GM21381 (cell line): ENCODE results near the gene DYRK1A.

ENCODE experiments used
- ATAC-seq: cut with Tn5 transposase; IDR thresholded peaks from one replicate; pipeline ENCODE4 v1.9.1; 2021; ENCODE audit warnings: mild to moderate bottlenecking, moderate library complexity; ENCODE audit not compliant: unreplicated experiment

Gene DYRK1A

DNA sequence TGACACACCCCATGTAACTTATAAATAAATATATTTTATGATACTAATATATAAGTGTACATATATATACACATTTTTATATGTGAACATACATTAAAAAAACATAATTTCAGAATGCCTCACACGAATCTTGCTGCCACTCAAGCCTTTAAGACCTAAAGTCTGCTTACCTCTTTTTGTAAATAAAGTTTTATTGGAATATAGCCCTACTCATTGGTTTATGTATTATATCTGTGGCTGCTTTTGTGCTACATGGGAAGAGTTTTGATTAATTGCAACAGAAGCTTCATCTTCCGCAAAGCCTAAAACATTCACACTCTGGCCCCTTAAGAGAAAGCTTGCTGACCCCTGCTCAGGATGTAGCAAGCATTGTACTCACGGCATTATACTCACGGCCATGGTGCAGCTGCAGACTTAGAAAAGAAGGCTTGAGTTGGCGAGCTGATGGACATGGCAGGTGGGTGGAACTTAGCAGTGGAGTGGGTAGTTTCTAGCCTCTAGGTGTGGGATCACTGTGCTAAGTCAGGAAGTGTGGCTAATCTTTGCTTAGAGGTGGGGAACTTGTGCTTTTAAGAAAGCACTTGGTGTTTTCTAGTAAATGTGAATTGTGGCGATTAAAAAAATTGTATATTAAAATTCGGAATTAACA is 80.8 kb downstream of the DYRK1A start:
- no peak for ATAC-seq

DNA sequence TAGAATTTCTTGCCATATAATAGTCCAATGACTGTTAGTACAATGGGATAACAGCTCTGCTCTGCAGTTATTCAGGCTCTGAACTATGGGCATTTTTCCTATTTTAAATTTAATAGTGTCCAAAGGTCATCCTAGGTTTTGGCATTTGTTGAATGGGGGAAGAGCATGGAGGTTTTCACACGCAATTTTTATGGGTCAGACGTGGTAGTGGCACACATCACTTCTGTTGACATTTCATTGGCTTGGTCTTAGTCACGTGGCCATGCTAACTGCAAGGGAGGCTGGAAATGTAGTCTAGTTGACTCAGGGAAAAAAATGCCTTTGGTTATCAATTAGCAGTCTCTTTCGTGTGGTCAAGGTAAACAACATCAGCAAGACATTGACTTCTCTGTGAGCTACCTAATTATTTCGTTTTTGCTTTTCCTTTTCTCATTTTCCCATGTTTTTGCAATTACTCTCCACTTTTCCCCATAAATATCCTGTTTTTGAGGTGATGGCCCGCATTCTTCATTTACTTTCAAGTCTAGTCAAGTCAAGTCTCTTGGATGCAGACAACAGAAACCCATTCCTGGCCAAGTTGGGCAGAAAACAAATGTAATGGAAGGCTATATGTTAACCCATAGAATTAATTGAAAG is 82.8 kb downstream of the DYRK1A start:
- no peak for ATAC-seq

DNA sequence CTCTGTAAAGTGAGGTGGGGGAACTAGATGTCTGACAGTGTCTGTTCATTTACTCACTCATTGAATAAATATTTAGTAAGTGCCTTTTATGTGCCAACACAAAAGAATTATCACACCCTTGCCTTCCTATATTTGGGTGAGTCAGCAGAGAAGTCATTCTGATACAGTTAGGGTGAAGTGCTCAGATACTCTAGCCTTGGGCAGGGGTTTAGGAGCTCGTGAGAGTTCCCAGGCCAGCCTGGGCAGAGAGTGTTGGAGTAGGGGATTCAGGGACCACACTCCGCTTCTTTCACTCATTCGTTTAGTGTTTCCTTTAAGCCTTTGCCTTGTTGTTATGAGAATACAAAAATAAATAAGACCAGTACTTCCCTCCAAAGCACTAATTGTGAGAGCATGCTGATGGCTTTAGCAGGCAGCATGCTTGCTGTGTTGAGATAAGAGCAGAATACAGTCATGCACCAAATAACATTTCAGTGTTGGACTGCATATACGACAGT is 83.9 kb downstream of the DYRK1A start:
- ATAC-seq = no peak

DNA sequence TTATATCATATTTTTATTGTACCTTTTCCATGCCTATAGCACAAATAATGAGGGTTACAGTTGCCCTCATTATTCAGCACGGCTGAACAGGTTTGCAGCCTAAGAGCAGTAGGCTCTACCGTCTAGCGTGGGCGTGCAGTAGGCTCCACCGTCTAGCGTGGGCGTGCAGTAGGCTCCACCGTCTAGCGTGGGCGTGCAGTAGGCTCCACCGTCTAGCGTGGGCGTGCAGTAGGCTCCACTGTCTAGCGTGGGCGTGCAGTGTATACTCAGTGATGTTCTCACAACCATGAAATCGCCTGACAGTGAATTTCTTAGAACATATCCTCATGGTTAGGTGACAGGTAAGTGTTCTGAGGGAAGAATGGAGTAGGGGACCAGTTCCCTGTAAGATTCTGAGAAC is 84.9 kb downstream of the DYRK1A start:
- no peak for ATAC-seq

DNA sequence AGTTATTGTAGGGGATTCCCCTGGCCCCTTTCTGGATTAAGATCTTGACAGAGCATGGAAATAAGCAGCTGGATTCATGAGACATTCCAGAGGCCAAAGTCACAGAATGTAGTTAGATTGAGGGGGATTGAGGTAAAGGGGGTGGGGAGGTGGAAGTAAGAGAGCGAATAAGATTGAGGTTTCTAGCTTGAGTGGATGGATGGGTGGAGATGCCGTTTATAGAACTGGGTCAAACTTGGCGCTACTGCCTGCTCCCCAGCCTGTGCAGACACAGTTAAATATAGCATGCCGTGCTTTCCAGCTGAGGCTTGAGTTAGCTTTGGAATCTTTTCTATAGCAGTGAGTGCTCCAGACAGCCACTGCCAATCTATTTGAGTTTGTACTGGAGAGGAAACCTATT is 85.7 kb downstream of the DYRK1A start:
- ATAC-seq = no peak

DNA sequence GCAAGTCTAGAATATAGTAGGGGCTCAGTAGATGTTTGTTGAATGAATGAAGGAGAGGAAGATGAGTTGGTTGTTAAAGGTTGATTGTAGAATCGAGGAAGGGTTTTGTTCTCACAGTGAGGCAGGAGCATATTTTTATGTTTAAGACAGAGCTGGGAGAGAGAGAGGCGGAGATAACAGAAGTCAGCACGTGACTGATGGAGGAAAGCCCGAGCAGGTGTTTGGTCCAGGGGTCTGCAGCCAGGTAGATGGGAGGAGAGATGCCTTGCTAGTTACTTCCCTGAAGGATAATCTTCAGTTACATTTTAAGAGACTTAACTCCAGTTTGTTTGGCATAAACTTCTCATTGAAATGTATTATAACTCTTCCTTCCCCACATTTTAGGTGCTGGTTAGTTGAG is 86.8 kb downstream of the DYRK1A start:
- no peak for ATAC-seq

DNA sequence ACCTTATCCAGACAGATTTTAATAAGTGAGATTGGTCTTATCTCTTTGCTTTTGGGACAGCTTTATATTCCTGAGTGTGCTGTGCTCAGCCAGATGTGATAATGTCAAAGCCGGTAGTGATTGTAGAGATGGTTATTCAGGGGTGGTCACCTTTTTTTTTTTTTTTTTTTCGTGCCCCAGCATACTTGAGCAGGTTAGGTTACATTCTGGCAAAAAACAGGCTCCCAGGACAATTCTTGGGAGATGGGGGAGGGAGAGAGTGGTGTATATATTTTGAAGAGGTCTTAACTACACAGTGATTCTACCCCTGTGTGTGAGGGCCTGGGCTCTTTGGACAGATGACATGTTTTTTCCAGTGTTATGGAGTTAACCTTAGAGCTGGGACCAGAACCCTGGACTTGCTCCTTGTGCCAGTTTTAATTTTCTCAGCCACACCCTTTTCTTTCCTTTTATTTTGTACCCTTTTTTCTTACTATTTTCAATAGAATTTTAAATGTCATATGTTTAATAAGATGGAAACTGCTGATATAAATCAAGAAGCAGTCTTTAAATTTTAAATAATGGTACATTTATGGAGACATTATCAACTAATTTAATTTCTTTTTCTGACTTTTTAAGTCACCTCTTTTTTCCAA is 88.4 kb downstream of the DYRK1A start:
- ATAC-seq = no peak

DNA sequence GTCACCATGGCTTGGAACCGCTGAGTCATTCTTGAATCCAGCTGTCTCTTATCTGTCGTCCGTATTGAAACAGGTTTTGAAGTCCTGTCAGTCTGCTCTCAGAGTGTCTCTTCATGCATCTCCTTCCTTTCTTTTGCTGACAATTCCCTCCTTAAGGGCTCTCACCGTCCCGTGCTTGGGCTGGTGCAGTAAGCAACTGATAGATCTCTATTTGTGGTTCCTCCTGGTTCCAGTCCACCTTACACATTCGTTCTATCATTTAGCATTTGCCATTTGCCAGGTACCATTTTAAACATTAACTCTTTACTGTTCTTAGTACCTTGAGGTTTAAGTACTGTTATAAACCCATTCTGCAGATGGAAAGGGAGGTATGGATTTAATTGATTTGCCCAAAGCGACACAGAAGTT is 88.9 kb downstream of the DYRK1A start:
- ATAC-seq = no peak

DNA sequence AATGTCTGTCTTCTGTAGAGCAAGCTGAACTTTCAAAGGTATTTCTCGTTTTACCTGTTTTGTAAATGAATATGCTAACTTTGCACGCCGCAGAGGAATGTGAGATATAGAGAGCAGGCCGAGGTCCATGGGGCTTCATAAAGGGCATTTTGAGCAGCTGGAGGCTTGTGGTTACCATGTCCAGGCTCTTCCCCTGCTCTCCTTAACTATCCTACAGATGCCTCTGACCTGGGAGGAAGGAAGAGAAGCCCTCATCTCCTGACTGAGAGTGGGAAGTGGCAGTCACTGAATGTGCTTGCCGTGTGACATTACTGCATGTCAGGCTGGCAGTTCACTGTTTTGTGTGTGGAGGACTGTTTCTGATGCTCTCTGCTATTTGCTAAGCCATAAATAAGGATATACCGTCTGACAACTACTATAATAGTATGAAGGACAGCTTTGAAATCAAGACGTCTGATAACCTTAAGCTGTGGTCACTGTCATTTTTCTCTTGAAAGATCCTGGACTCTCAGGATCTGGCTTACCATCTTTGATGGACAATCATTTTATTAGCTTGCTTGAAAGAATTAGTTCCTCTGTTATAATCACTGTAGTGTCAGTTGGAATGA is 92.2 kb downstream of the DYRK1A start:
- ATAC-seq = no peak

DNA sequence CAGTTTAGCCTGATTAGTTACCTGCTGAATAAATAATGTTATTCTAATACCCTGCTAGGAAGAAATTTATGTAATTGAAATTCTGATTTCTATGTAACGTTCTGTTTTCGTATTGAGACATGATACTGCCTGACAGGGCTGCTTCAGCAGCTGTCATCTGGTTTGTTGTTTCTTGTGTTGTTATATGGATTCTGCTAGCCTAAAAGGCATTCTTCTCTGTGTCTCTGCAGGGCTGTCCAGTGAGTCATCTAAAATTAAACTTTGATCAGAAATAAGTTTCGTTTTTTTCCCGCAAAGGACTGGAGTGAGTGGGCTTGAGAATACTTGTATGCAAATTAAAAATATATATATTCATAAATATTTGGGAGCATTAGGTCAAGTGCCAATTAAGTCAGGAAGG is 93.0 kb downstream of the DYRK1A start:
- ATAC-seq = no peak

DNA sequence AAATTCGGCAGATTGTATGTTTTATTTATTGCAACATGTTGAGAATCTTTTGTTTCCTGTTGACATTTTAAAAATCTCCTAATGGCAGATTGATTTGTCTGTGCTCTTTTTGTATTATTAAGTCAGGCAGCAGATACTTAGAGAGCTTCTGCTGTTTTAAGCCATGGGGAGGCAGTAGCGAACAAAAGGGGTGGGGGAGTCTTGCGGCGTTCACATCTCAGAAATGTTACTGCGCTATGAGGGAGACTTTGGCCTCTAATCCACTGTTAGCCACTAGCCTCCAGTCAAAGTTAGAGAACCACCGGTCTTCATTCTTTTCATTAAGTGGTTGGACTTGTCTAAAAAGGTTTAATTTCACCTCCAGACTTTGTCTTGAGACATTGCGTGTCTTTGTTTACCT is 93.6 kb downstream of the DYRK1A start:
- ATAC-seq = no peak

DNA sequence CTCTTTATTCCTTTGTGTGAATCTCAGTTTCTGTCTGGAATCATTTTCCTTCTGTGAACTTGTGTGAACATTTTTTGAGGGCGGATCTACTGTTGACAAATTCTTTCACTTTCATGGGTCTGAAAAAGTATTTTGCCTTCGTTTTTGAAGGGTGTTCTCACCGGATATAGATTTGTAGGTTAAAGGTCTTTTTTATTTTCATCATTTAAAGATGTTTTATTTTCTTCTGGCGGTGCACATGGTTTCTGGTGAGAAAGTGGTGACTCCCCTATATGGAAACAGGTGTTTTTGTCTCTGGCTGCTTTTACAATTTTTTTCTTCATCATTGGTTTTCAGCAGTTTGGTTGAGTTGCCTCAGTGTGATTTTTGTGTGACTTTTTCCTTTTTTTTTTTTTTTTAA is 94.9 kb downstream of the DYRK1A start:
- ATAC-seq = no peak

DNA sequence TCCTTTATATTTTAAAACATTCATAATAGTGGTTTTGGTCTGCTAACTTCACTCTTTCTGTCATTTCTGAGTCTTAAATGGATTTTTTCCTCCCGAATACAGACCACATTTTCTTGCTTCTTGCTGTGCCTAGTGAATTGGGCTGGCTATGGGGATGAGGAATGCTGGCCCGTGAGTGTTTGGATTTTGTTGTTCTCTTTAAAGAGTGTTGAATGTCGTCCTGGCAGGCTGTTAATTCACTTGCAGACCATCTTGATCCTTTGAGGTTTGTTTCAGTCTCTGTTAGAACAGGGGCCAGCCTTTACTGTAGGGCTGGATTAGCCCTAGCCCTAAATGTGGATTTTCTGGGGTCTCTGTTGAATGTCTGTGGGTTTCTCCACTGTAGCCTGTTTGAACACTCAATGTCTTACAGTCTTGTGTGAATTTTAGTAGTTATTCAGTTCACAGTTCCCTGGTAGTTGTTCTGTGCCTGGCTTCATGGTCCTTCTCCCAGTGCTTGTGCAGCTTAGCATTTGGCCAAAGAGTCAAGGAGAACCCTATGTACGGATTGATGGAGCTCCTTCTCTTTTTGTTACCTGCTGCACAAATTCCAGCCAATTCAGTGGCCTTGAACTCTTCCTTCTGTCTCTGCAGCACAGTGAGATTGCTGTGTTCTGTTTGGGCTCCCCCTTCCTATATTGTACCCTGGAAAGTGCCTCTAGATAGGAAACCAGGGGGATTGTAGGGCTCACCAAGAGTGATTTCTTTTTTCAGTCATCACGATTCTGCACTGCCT is 95.7 kb downstream of the DYRK1A start:
- no peak for ATAC-seq

DNA sequence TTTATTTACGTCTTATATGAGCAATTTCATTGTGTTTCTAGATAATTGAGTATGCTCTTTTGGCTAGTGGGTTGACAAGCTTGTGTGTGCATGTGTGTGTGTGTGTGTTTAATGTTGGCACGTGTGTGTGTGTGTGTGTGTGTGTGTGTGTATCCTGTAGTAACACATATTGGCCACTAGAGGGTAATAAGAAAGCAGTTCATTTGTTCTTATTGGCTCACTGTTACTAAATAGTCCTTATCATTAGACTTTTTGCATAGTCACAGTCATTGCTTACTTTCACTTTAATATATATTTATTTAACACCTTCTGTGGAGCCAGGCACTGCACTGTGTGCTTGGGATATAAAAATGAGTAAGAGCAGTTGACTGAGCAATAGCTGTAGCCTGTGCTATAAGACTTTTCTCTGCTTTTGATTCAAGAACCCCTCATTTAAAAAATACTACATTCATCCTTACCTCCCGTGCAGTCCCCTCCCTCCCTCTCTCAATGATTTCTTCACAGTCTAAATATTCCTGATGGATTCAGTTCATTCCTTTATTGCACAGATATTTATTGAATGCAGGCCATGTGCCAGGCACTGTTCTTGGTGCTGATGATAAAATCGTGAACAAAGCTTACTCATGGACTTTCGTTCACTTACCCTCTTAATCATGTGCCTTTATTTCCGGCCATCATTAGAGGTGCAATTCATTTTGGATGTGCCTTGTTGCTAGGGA is 96.7 kb downstream of the DYRK1A start:
- no peak for ATAC-seq

DNA sequence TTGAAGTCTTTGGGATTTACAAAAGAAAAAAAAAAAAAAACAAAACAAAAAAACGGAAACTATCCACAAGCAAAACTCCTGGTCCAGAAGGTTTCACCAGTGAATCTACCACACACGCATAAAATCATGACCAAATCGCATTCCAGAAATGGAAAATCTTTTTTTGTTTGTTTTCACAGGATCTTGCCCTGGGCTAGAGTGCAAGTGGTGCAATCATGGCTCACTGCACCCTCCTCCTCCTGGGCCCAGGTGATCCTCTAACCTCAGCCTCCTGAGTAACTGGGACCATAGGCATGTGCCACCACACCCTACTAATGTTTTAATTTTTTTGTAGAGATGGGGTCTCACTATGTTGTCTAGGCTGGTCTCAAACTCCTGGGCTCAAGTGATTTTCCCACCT is 100.5 kb downstream of the DYRK1A start:
- ATAC-seq = no peak

DNA sequence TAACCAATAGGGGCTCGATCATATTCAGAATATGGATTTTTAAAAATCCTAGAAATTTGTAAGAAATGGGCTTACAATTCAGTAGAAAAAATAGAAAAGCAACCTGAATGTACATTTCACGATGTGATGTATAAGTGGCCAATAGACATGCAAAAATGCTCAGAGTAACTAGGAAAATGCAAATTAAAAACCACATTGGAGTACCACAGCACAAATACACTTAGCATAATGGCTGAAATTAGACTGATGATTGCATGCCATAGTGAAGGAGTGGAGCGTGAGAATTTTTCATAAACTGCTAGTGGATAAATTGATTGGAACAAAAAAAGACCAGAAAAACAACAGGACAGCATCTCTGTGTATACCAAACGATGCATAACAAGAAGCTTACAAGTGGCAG is 102.3 kb downstream of the DYRK1A start:
- ATAC-seq = no peak

DNA sequence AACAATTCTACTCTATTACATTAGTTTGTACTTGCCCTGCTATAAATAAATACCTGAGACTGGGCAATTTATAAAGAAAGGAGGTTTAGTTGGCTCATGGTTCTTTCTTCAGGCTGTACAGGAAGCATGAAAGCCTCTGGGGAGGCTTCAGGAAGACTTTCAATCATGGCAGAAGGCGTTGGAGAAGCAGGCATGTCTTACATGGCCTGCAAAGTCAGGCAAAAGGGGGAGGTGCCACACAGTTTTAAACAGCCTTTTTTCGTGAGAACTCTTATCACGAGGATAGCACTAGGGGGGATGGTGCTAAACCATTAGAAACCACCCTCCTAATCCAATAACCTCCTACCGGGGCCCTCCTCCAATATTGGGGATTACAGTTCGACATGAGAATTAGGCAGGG is 102.9 kb downstream of the DYRK1A start:
- ATAC-seq = no peak

DNA sequence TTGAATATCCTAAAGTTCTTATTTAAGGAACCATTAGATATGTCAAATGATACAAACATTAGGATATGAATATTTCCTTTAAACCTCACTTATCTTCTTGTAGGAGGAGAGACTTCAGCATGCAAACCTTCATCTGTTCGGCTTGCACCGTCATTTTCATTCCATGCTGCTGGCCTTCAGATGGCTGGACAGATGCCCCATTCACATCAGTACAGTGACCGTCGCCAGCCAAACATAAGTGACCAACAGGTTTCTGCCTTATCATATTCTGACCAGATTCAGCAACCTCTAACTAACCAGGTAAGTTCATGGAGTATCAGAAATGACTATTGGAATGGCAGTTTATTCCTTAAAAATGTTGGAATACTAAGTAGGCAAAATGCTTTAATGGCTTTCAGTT is 106.0 kb downstream of the DYRK1A start:
- no peak for ATAC-seq

DNA sequence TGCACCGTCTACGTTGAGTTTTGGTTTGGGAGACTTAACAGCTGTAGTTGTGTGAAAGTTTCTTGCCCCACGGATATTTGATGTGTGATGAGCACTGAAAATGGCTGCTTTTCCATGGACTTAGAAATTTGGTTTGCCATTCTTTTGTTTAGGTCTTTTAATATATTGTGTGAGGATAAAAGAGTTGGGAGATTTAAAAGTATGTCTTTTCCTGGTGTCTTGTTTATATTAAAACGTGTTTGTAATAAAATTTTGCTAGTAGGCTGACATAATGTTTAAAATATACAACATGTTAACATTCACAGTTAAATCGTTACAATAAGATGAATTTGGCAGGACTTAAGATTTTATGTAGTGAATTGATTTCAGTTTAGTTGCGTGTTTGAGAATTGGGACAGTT is 106.9 kb downstream of the DYRK1A start:
- ATAC-seq = no peak

DNA sequence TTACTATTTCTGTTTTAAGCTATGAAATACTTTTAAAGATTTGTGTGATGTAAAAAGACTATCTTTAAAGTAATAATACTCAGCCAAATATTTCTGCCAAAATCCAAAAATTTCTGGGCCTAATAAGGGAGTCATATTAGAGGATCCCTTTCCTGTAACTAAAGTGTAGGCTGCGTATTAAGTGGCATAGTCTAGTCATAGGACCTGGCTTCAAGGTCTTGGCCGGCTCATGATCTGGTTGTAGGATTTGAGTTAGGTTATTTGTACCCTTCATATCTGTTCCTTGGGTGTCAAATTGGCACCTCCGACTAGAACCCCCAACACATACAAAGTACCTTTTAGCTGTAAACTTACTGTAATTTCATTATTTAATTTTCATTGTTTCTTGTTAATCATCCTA is 107.8 kb downstream of the DYRK1A start:
- ATAC-seq = no peak
